Right cardiac atrium (tissue), 5 donors: Measurements from ENCODE around the gene PGAM1. TPM values are rescaled to one million over a fixed set of nuclear protein-coding genes. Genes with fewer than 3 reads are reported as not detected.
"Not testable (repeated sequence)": the region's sequence is repeated elsewhere in the genome, so short reads cannot be mapped to it uniquely, and the experiment has no call there.

Experiments used
- ATAC-seq, 2 donors: fragments of 200-7000 bp; cut with Tn5 transposase; one replicate each; pipeline versions ENCODE4 v1.8.0 to v1.9.1; 2020; ENCODE audit warnings: moderate library complexity in 2 of 2, mild to moderate bottlenecking in 1 of 2
- DNase-seq, 3 donors: peaks; one replicate each; pipeline ENCODE4 v3.0.0-alpha.2; 2020
- H3K27ac ChIP-seq: one replicate; pipeline ENCODE4 v1.5.1; 2013; ENCODE audit warnings: mild to moderate bottlenecking, low read length, control low read depth, moderate library complexity
- H3K27me3 ChIP-seq: one replicate; pipeline ENCODE4 v1.6.1; 2013; ENCODE audit not compliant: control insufficient read depth, insufficient read depth
- H3K4me1 ChIP-seq: one replicate; pipeline ENCODE4 v1.6.1; 2013; ENCODE audit warnings: low read length; ENCODE audit not compliant: control insufficient read depth, insufficient read depth
- H3K4me3 ChIP-seq: one replicate; pipeline ENCODE4 v1.5.1; 2013; ENCODE audit warnings: low read length, control low read depth
- H3K9me3 ChIP-seq: one replicate; pipeline ENCODE4 v1.6.1; 2013; ENCODE audit warnings: low read length; ENCODE audit not compliant: control insufficient read depth
- WGBS: extraction: QIAGEN DNeasy Blood & Tissue Kit; methylation state at CpG from one replicate; pipeline ENCODE4 v1.1.7; 2013; 5-methylcytosine and 5-hydroxymethylcytosine counted together
- intact Hi-C, 4 donors: fragments of 100-400 bp; cut with DNase I; formaldehyde crosslinking; loops; one replicate each; pipeline versions ENCODE4 v1.11.0 to v1.14.0; 2022 to 2023
- polyA plus RNA-seq: library from polyadenylated mRNA; stranded (reverse); fragments of 200-250 nt; gene quantifications from one replicate; pipeline ENCODE4 v1.2.3, GENCODE V29; 2013
- total RNA-seq, 4 donors: library from RNA; stranded (reverse); fragmentation: NEBNext Ultra II Directional; extraction: Animal tissue kit (Norgen Biotek cat#: 25700); gene quantifications; one replicate each; pipeline ENCODE4 v1.2.1, GENCODE V29; 2021
- donor health status: healthy with polysubstance abuse.
- donor health status: DM: no; HTN: yes; CAD: no.
- donor health status: DM: no; HTN: no; CAD: no.
- donor health status: DM: no; HTN: yes; CAD: no; lungs with severe emphysema.
- donor health status: DM: yes; HTN: yes; CAD: no.

Gene PGAM1
- total and polyA plus RNA-seq, 5 donors, result 204 to 330 (median 311) TPM

GRCh38 chr10:97407952-97408248 is 18.1 kb upstream of the PGAM1 start:
- intact Hi-C loops, result loop anchor here in 1 of 4 donors (10.0 kb wide), 1 partner anchor 207 kb away; no protein-coding TSS in a partner anchor
- H3K9me3 ChIP-seq, result no peaks in the 10 kb centered on the region

GRCh38 chr10:97408496-97408992 is 17.4 kb upstream of the PGAM1 start:
- no peak for ATAC-seq

More at GRCh38 chr10:97407952-97408248, 18.1 kb upstream of the PGAM1 start:
- Histone ChIP-seq H3K4me3 (no peak overlapping the region), H3K27me3 (no peaks in the 10 kb centered on the region), H3K27ac (no peak overlapping the region), H3K4me1 (no peaks in the 10 kb centered on the region)
- DNase-seq (no peak), ATAC-seq (no peak)
- WGBS, result 82% methylated on average over 2 of the region's 2 CpGs

GRCh38 chr10:97411406-97411805 is 14.6 kb upstream of the PGAM1 start:
- Histone ChIP-seq H3K27me3 (no peaks in the 10 kb centered on the region), H3K4me1 (no peaks in the 10 kb centered on the region), H3K4me3 (no peak overlapping the region), H3K9me3 (no peaks in the 10 kb centered on the region), H3K27ac (no peak overlapping the region)
- intact Hi-C loops, result no loop called here
- no peak for ATAC-seq
- no peak for DNase-seq
- 52% methylated on average over 4 of the region's 4 CpGs for WGBS

More at GRCh38 chr10:97408496-97408992, 17.4 kb upstream of the PGAM1 start:
- intact Hi-C loops, result loop anchor here in 1 of 4 donors (10.0 kb wide), 1 partner anchor 206 kb away; no protein-coding TSS in a partner anchor
- WGBS, result 78% methylated on average over 10 of the region's 10 CpGs
- H3K27me3 ChIP-seq, result no peaks in the 10 kb centered on the region
- no peaks in the 10 kb centered on the region for H3K4me1 ChIP-seq
- no peaks in the 10 kb centered on the region for H3K9me3 ChIP-seq
- no peak for DNase-seq
- H3K27ac ChIP-seq, result no peak overlapping the region
- H3K4me3 ChIP-seq, result no peak overlapping the region

- DNase-seq (no peak), ATAC-seq (no peak)
- no peaks in the 10 kb centered on the region for H3K27me3 ChIP-seq
- intact Hi-C loops, result no loop called here
- H3K9me3 ChIP-seq, result no peaks in the 10 kb centered on the region
- no peak overlapping the region for H3K27ac ChIP-seq
- H3K4me1 ChIP-seq, result no peaks in the 10 kb centered on the region
- 90% methylated on average over 10 of the region's 10 CpGs for WGBS
- H3K4me3 ChIP-seq, result no peak overlapping the region
These were observed 13.1 kb upstream of the PGAM1 start for GRCh38 chr10:97412891-97413304.

- ATAC-seq (no peak), DNase-seq (no peak)
- Histone ChIP-seq H3K9me3 (no peaks in the 10 kb centered on the region), H3K4me1 (no peaks in the 10 kb centered on the region), H3K27me3 (no peaks in the 10 kb centered on the region), H3K27ac (no peak overlapping the region), H3K4me3 (no peak overlapping the region)
- intact Hi-C loops, result no loop called here
- 69% methylated on average over 6 of the region's 6 CpGs for WGBS
These were observed 9.4 kb upstream of the PGAM1 start for GRCh38 chr10:97416565-97416964.

GRCh38 chr10:97423757-97424098 is 2.3 kb upstream of the PGAM1 start:
- DNase-seq, H3K27me3 ChIP-seq, H3K9me3 ChIP-seq, H3K4me3 ChIP-seq, intact Hi-C loops, H3K27ac ChIP-seq, ATAC-seq, H3K4me1 ChIP-seq: not testable (repeated sequence)
- 74% methylated on average over 8 of the region's 8 CpGs for WGBS

GRCh38 chr10:97426776-97427570 is 982 bp downstream of the PGAM1 start:
- 8% methylated on average over 34 of the region's 34 CpGs for WGBS
- Histone ChIP-seq H3K4me3 (peak overlapping the region; percentile 60), H3K27me3 (no peaks in the 10 kb centered on the region), H3K27ac (peak overlapping the region; percentile 87), H3K4me1 (peaks cover 6% of the 10 kb centered on the region), H3K9me3 (no peaks in the 10 kb centered on the region)
- ATAC-seq, result peak; percentile 2 to 12
- intact Hi-C loops, result no loop called here
- DNase-seq, result no peak

GRCh38 chr10:97427571-97428179 is 1.7 kb downstream of the PGAM1 start:
- peak in 1 of 3 donors; percentile 69 for DNase-seq
- Histone ChIP-seq H3K4me1 (peaks cover 6% of the 10 kb centered on the region), H3K9me3 (no peaks in the 10 kb centered on the region), H3K27me3 (no peaks in the 10 kb centered on the region), H3K27ac (peak overlapping the region; percentile 1), H3K4me3 (peak overlapping the region; percentile 60)
- ATAC-seq, result peak in 1 of 2 donors; percentile 4
- intact Hi-C loops, result no loop called here
- 12% methylated on average over 9 of the region's 9 CpGs for WGBS

- H3K27me3 ChIP-seq, result no peaks in the 10 kb centered on the region
- H3K9me3 ChIP-seq, result no peaks in the 10 kb centered on the region
- H3K4me1 ChIP-seq, result peaks cover 6% of the 10 kb centered on the region
- peak overlapping the region; percentile 70 for H3K27ac ChIP-seq
- ATAC-seq (no peak), DNase-seq (no peak)
- H3K4me3 ChIP-seq, result no peak overlapping the region
- WGBS, result 58% methylated on average over 4 of the region's 4 CpGs
- intact Hi-C loops, result no loop called here
These were observed 2.6 kb downstream of the PGAM1 start for GRCh38 chr10:97428572-97428981.

- Histone ChIP-seq H3K27me3 (no peaks in the 10 kb centered on the region), H3K4me1 (no peaks in the 10 kb centered on the region), H3K27ac (no peak overlapping the region), H3K9me3 (no peaks in the 10 kb centered on the region), H3K4me3 (no peak overlapping the region)
- DNase-seq, result no peak
- no peak for ATAC-seq
- intact Hi-C loops, result no loop called here
These were observed 8.1 kb downstream of the PGAM1 start for GRCh38 chr10:97434055-97434454.

GRCh38 chr10:97434557-97434956 is 8.6 kb downstream of the PGAM1 start:
- 90% methylated on average over 1 of the region's 1 CpG for WGBS
- no peak for DNase-seq
- intact Hi-C loops, result no loop called here

More at GRCh38 chr10:97434557-97434956, 8.6 kb downstream of the PGAM1 start:
- no peaks in the 10 kb centered on the region for H3K9me3 ChIP-seq
- no peaks in the 10 kb centered on the region for H3K27me3 ChIP-seq
- no peaks in the 10 kb centered on the region for H3K4me1 ChIP-seq
- no peak overlapping the region for H3K27ac ChIP-seq
- H3K4me3 ChIP-seq, result no peak overlapping the region
- no peak for ATAC-seq
